Neuronal stem cell (in vitro differentiated cells): ENCODE results near the gene KCNAB3.
A peak's percentile ranks its signal among the peaks of the same experiment; 100 is the strongest.

Experiments used
- DNase-seq: peaks from one replicate; pipeline ENCODE4 v3.0.0-alpha.2; 2013; ENCODE audit warnings: low spot score
- H2AFZ ChIP-seq: one replicate; pipeline ENCODE4 v1.6.1; 2013; ENCODE audit warnings: mild to moderate bottlenecking, low read length, inconsistent platforms
- H2AK5ac ChIP-seq: 2 replicates; pipeline ENCODE4 v1.6.1; 2013; ENCODE audit warnings: low read depth, mild to moderate bottlenecking, inconsistent platforms, low read length, moderate library complexity, mixed read lengths
- H2BK120ac ChIP-seq: 2 replicates; pipeline ENCODE4 v1.6.1; 2013; ENCODE audit warnings: low read depth, mild to moderate bottlenecking, inconsistent platforms, low read length, moderate library complexity, mixed read lengths
- H2BK12ac ChIP-seq: one replicate; pipeline ENCODE4 v1.6.1; 2013; ENCODE audit warnings: low read length, inconsistent platforms
- H2BK15ac ChIP-seq: 2 replicates; pipeline ENCODE4 v1.6.1; 2013; ENCODE audit warnings: mild to moderate bottlenecking, low read length, inconsistent platforms, mixed read lengths
- H2BK5ac ChIP-seq: one replicate; pipeline ENCODE4 v1.6.1; 2013; ENCODE audit warnings: inconsistent platforms, mild to moderate bottlenecking, low read length, moderate library complexity
- H3K14ac ChIP-seq: one replicate; pipeline ENCODE4 v1.6.1; 2013; ENCODE audit warnings: low read length, inconsistent platforms
- H3K18ac ChIP-seq: 2 replicates; pipeline ENCODE4 v1.6.1; 2013; ENCODE audit warnings: low read length, inconsistent platforms
- H3K23ac ChIP-seq: 2 replicates; pipeline ENCODE4 v1.6.1; 2013; ENCODE audit warnings: low read depth, mild to moderate bottlenecking, mixed read lengths, low read length, inconsistent platforms; ENCODE audit not compliant: poor library complexity
- H3K27ac ChIP-seq: replicated peaks from 3 replicates; pipeline ENCODE4 v1.5.1; 2013; ENCODE audit warnings: low read length, inconsistent platforms
- H3K27me3 ChIP-seq, 3 experiments: 2 replicates each; pipeline ENCODE4 v1.6.1; 2013; ENCODE audit warnings: low read length in 3 of 3, mild to moderate bottlenecking in 2 of 3, inconsistent platforms in 1 of 3, low read depth in 1 of 3, mixed read lengths in 1 of 3, moderate library complexity in 1 of 3; ENCODE audit not compliant: control insufficient read depth in 3 of 3, insufficient read depth in 3 of 3
- H3K36me3 ChIP-seq, 2 donors: replicated peaks in 1 of 2; 2 replicates each; pipeline ENCODE4 v1.6.1; 2013; ENCODE audit warnings: low read length in 2 of 2; ENCODE audit not compliant: control insufficient read depth in 2 of 2, insufficient read depth in 2 of 2
- H3K4ac ChIP-seq: 2 replicates; pipeline ENCODE4 v1.6.1; 2013; ENCODE audit warnings: inconsistent platforms, mild to moderate bottlenecking, low read length, moderate library complexity
- H3K4me1 ChIP-seq, 2 donors: 1 replicate in 1 of 2; 2 replicates in 1 of 2; pipeline ENCODE4 v1.6.1; 2013; ENCODE audit warnings: low read length in 2 of 2, low read depth in 1 of 2; ENCODE audit not compliant: control insufficient read depth in 2 of 2, insufficient read depth in 1 of 2
- H3K4me2 ChIP-seq: one replicate; pipeline ENCODE4 v1.6.1; 2013; ENCODE audit warnings: mild to moderate bottlenecking, low read length, inconsistent platforms; ENCODE audit not compliant: insufficient read depth, poor library complexity, severe bottlenecking
- H3K4me3 ChIP-seq, 2 donors: 2 replicates each; pipeline ENCODE4 v1.5.1; 2013; ENCODE audit warnings: low read length in 2 of 2, mild to moderate bottlenecking in 2 of 2, inconsistent platforms in 1 of 2, moderate library complexity in 1 of 2
- H3K79me1 ChIP-seq: one replicate; pipeline ENCODE4 v1.6.1; 2013; ENCODE audit warnings: low read depth, mild to moderate bottlenecking, inconsistent platforms, low read length, moderate library complexity
- H3K9ac ChIP-seq: one replicate; pipeline ENCODE4 v1.6.1; 2013; ENCODE audit warnings: mild to moderate bottlenecking, low read depth, low read length, inconsistent platforms; ENCODE audit not compliant: poor library complexity
- H3K9me3 ChIP-seq, 2 donors: replicated peaks in 1 of 2; 2 replicates each; pipeline versions ENCODE3 to v1.6.1; 2013; ENCODE audit warnings: low read length in 2 of 2, mild to moderate bottlenecking in 2 of 2, inconsistent platforms in 1 of 2, low read depth in 1 of 2, mixed read lengths in 1 of 2, moderate library complexity in 1 of 2; ENCODE audit not compliant: control insufficient read depth in 2 of 2, insufficient read depth in 1 of 2
- H4K8ac ChIP-seq: one replicate; pipeline ENCODE4 v1.6.1; 2013; ENCODE audit warnings: low read depth, mild to moderate bottlenecking, inconsistent platforms, low read length, moderate library complexity
- H4K91ac ChIP-seq: one replicate; pipeline ENCODE4 v1.6.1; 2013; ENCODE audit warnings: low read length, low read depth, mild to moderate bottlenecking, inconsistent platforms; ENCODE audit not compliant: poor library complexity
- WGBS, 2 donors: extraction: QIAGEN DNeasy Blood & Tissue Kit; methylation state at CpG; one replicate each; pipeline ENCODE4 v1.1.7; 2013; ENCODE audit warnings: missing lambda C conversion rate in 2 of 2, mixed read lengths in 1 of 2; ENCODE audit not compliant: insufficient read length in 2 of 2, insufficient replicate concordance in 1 of 2; ENCODE audit errors: extremely low coverage in 2 of 2; 5-methylcytosine and 5-hydroxymethylcytosine counted together

The KCNAB3 gene

DNA sequence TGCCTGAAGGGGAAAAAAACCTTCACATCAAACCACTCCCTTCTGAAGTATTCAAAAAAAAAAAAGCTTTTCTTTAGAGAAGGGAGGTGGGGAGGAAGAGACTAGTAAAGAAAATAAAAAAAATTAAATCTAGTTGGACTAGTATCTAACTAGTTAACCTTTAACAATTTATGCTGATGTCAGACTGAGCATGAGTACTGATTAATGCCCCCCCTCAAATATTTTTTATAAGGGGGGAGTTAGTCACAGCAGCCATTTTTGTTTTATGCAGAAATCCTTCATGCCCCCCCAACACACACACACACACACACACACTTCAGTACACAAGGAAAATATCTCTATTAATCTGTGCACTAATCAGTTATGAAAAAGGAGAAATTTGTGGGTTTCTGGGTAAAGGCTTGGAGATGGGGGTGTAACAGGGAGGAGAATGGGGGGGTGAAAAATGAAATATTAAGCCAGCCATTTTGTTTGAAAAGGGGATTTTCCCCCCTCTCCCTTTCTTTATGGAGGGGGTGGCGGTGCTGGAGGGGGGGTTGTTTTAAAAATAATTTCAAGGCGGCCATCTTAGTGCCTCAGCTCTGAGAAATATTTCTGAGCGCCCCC is 45.8 kb downstream of the KCNAB3 start:
- Histone ChIP-seq H4K8ac (no peak overlapping the region), H3K9me3 (no peaks in the 10 kb centered on the region), H3K14ac (no peak overlapping the region), H2BK12ac (no peak overlapping the region), H2BK120ac (no peak overlapping the region), H3K23ac (no peak overlapping the region), H2BK5ac (no peak overlapping the region), H3K4me1 (peaks cover 22 to 23% of the 10 kb centered on the region in 2 donors), H3K4me2 (no peak overlapping the region), H3K27ac (no peak overlapping the region), H3K27me3 (peaks cover 0 to 3% (median 0%) of the 10 kb centered on the region in 3 experiments), H4K91ac (no peak overlapping the region), H2BK15ac (no peak overlapping the region), H2AFZ (peak overlapping the region; percentile 65), H3K4me3 (peak overlapping the region in 1 of 2 donors; percentile 28), H3K79me1 (no peaks in the 10 kb centered on the region), H3K9ac (no peak overlapping the region), H3K18ac (no peak overlapping the region), H2AK5ac (no peak overlapping the region), H3K4ac (no peak overlapping the region), H3K36me3 (peaks cover 6 to 44% of the 10 kb centered on the region in 2 donors)
- WGBS, 2 donors: no CpG with 5 or more reads among the region's 3 CpGs
- no peak for DNase-seq

GRCh38 chr17:7882629-7883028 is 47.0 kb downstream of the KCNAB3 start:
- H4K91ac ChIP-seq: no peak overlapping the region
- H4K8ac ChIP-seq: no peak overlapping the region
- no peak overlapping the region for H2AFZ ChIP-seq
- H3K4me3 ChIP-seq: no peak overlapping the region
- no peak overlapping the region for H2BK120ac ChIP-seq
- H2BK5ac ChIP-seq: no peak overlapping the region
- peaks cover 6 to 57% of the 10 kb centered on the region in 2 donors for H3K36me3 ChIP-seq
- no peak overlapping the region for H3K4me2 ChIP-seq
- H3K14ac ChIP-seq: no peak overlapping the region
- no peak overlapping the region for H3K9ac ChIP-seq
- no peak overlapping the region for H3K4ac ChIP-seq
- no peak overlapping the region for H3K18ac ChIP-seq
- no CpG with 5 or more reads among the region's 3 CpGs for WGBS, 2 donors
- no peak overlapping the region for H3K23ac ChIP-seq
- no peak overlapping the region for H2AK5ac ChIP-seq
- peaks cover 11 to 12% of the 10 kb centered on the region in 2 donors for H3K4me1 ChIP-seq
- H2BK15ac ChIP-seq: no peak overlapping the region
- no peak overlapping the region for H2BK12ac ChIP-seq
- no peak overlapping the region for H3K27ac ChIP-seq
- peaks cover 0 to 3% (median 0%) of the 10 kb centered on the region in 3 experiments for H3K27me3 ChIP-seq
- H3K9me3 ChIP-seq: no peaks in the 10 kb centered on the region
- DNase-seq: no peak
- H3K79me1 ChIP-seq: no peaks in the 10 kb centered on the region

DNA sequence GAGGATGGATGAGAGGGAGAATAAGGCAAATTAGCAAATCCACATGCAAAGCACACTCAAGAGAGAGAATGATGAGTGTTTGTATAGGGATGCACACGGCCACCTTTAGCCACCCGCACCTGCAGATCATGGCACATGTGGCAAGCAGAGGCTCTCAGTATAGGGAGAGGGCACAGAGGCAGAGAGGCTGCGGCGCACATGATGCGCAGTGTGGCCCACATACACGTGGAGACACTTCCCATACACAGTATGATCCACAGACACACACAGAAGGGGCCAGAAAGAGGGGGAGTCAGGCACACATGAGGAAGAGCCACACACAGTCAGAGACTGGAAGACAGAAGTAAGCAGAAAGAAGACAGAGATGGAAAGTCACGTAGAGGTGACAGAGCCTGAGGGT is 47.6 kb downstream of the KCNAB3 start:
- H3K27ac ChIP-seq: no peak overlapping the region
- no peak overlapping the region for H2BK120ac ChIP-seq
- H3K36me3 ChIP-seq: peaks cover 6 to 61% of the 10 kb centered on the region in 2 donors
- peak overlapping the region in 1 of 2 donors; percentile 63 for H3K4me3 ChIP-seq
- H3K14ac ChIP-seq: no peak overlapping the region
- no peak overlapping the region for H3K4ac ChIP-seq
- no peaks in the 10 kb centered on the region for H3K9me3 ChIP-seq
- no CpG with 5 or more reads among the region's 7 CpGs for WGBS, 2 donors
- H3K79me1 ChIP-seq: no peaks in the 10 kb centered on the region
- H2BK5ac ChIP-seq: no peak overlapping the region
- no peak overlapping the region for H2AFZ ChIP-seq
- H4K91ac ChIP-seq: no peak overlapping the region
- H3K4me2 ChIP-seq: no peak overlapping the region
- no peak overlapping the region for H3K23ac ChIP-seq
- H2BK15ac ChIP-seq: no peak overlapping the region
- H3K27me3 ChIP-seq: peaks cover 0 to 3% (median 0%) of the 10 kb centered on the region in 3 experiments
- peaks cover 9 to 12% of the 10 kb centered on the region in 2 donors for H3K4me1 ChIP-seq
- no peak for DNase-seq
- no peak overlapping the region for H4K8ac ChIP-seq
- no peak overlapping the region for H2AK5ac ChIP-seq
- H3K9ac ChIP-seq: no peak overlapping the region
- no peak overlapping the region for H2BK12ac ChIP-seq
- no peak overlapping the region for H3K18ac ChIP-seq

DNA sequence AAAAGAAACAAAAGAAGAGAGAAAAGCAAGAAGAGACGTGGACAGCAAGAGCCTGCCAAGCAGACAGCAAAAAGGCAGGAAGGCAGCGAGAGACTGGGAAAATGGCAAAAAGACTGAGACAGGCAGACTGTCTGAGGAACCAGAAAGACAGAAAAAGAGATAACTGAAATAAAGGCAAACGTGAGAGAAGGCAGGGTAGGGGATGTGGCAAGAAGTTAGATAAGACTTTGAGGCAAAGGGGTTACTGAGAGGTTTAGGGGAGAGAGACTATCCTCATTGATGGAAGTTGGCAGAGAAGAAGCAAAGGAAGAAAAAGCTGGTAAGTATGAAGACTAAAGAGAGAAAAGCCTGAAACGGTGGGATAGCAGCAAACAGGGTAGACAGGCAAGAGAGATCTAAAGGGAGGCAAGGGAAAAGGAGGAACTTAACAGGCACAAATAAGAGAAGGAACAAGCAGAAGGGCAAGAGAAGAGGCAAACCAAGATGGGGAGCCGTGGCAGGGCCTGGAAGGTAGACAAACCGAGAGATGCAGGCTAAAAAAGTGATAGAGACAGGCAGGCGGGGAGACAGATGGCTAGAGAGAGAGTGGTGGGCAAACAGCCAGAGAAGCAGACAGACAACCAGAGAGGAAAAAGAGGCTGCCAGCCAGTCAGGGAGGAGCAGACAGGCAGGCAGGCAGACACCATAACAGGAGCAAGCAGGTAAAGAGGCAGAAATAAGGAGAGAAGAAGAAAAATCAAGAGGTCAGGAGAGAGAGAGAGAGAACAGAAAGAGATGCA is 48.2 kb downstream of the KCNAB3 start:
- Histone ChIP-seq H4K91ac (no peak overlapping the region), H2AK5ac (no peak overlapping the region), H2AFZ (no peak overlapping the region), H4K8ac (no peak overlapping the region), H3K9me3 (no peaks in the 10 kb centered on the region), H3K27me3 (peaks cover 0 to 3% (median 0%) of the 10 kb centered on the region in 3 experiments), H2BK12ac (no peak overlapping the region), H3K4me3 (no peak overlapping the region), H3K23ac (no peak overlapping the region), H3K9ac (peak overlapping the region; percentile 54), H3K4me1 (peaks cover 3 to 12% of the 10 kb centered on the region in 2 donors), H2BK5ac (no peak overlapping the region), H3K18ac (no peak overlapping the region), H3K4ac (no peak overlapping the region), H3K4me2 (no peak overlapping the region), H3K79me1 (no peaks in the 10 kb centered on the region), H3K27ac (no peak overlapping the region), H3K14ac (no peak overlapping the region), H2BK15ac (no peak overlapping the region), H3K36me3 (peaks cover 6 to 66% of the 10 kb centered on the region in 2 donors), H2BK120ac (no peak overlapping the region)
- no peak for DNase-seq
- no CpG with 5 or more reads among the region's 7 CpGs for WGBS, 2 donors
